Spleen (tissue), 11 donors: Measurements from ENCODE around the gene SERPINB2. TPM values are rescaled to one million over a fixed set of nuclear protein-coding genes. Genes with fewer than 3 reads are reported as not detected.

Experiments used
- DNase-seq: peaks from one replicate; pipeline ENCODE4 v3.0.0-alpha.2; 2020
- H3K27ac ChIP-seq, 8 donors: fragments of 200-600 bp; sonication (generic) in 7 of 8; 1 replicate in 4 of 8; 2 replicates in 4 of 8; pipeline versions ENCODE4 v1.5.0 to v1.8.0; 2016 to 2021; ENCODE audit warnings: inconsistent platforms in 4 of 8, mild to moderate bottlenecking in 4 of 8, moderate library complexity in 1 of 8
- H3K27me3 ChIP-seq, 7 donors: fragments of 200-600 bp; sonication (generic) in 6 of 7; replicated peaks in 1 of 7; 1 replicate in 4 of 7; 2 replicates in 3 of 7; pipeline versions ENCODE4 v1.5.0 to v1.8.0; 2016 to 2021; ENCODE audit warnings: inconsistent platforms in 3 of 7, mild to moderate bottlenecking in 1 of 7
- H3K36me3 ChIP-seq, 6 donors: fragments of 200-600 bp; sonication (generic) in 5 of 6; 1 replicate in 4 of 6; 2 replicates in 2 of 6; pipeline versions ENCODE4 v1.5.0 to v1.8.0; 2016 to 2021; ENCODE audit warnings: inconsistent platforms in 2 of 6
- H3K4me1 ChIP-seq, 6 donors: fragments of 200-600 bp; sonication (generic) in 5 of 6; 1 replicate in 3 of 6; 2 replicates in 3 of 6; pipeline versions ENCODE4 v1.5.0 to v1.8.0; 2016 to 2021; ENCODE audit warnings: inconsistent platforms in 3 of 6
- H3K4me3 ChIP-seq, 8 donors: fragments of 200-600 bp; sonication (generic) in 7 of 8; 1 replicate in 4 of 8; 2 replicates in 4 of 8; pipeline versions ENCODE4 v1.5.0 to v1.8.0; 2016 to 2021; ENCODE audit warnings: inconsistent platforms in 4 of 8, mild to moderate bottlenecking in 4 of 8, moderate library complexity in 2 of 8
- H3K9me3 ChIP-seq, 8 donors: fragments of 200-600 bp; sonication (generic) in 7 of 8; 1 replicate in 4 of 8; 2 replicates in 4 of 8; pipeline versions ENCODE4 v1.5.0 to v1.8.0; 2016 to 2021; ENCODE audit warnings: inconsistent platforms in 4 of 8
- POLR2A ChIP-seq, 3 donors: fragments of 450-650 bp; IDR thresholded peaks; one replicate each; pipeline ENCODE4 v1.5.1; 2017; ENCODE audit warnings: antibody characterized with exemption in 3 of 3, mild to moderate bottlenecking in 1 of 3
- POLR2AphosphoS5 ChIP-seq, 3 donors: sonication (generic); formaldehyde crosslinking; IDR thresholded peaks; one replicate each; pipeline ENCODE4 v1.5.1; 2017; ENCODE audit warnings: antibody characterized with exemption in 3 of 3
- WGBS, 5 donors: extraction: QIAGEN DNeasy Blood & Tissue Kit in 3 of 5; methylation state at CpG; one replicate each; pipeline versions ENCODE4 v1.1.5 to v1.1.7; 2013 to 2018; 5-methylcytosine and 5-hydroxymethylcytosine counted together
- intact Hi-C: fragments of 100-400 bp; cut with DNase I; formaldehyde crosslinking; loops from one replicate; pipeline ENCODE4 v1.15.0; 2023; ENCODE audit warnings: low total_unique reads
- polyA plus RNA-seq, 3 donors: library from polyadenylated mRNA; stranded (reverse); fragments of 200-250 nt; gene quantifications; one replicate each; pipeline ENCODE4 v1.2.1, GENCODE V29; 2013
- total RNA-seq, 7 donors: library from RNA; depleted of rRNA in 3 of 7; stranded (reverse); fragments of >200 nt in 3 of 7; fragmentation: NEBNext Ultra II Directional in 4 of 7; extraction: Animal tissue kit (Norgen Biotek cat#: 25700) in 4 of 7; gene quantifications; one replicate each; pipeline versions ENCODE4 v1.1.0 to v1.2.1, GENCODE V29; 2016 to 2021
- TF ChIP-seq, protein P1 (sequence below), 11 experiments: fragments of 200-600 bp in 7 of 11; fragments of 450-650 bp in 4 of 11; sonication (generic) in 4 of 11; IDR thresholded peaks in 8 of 11; conservative IDR thresholded peaks in 3 of 11; 1 replicate in 7 of 11; 2 replicates in 4 of 11; pipeline versions ENCODE4 v1.4.0 to v1.8.0; 2016 to 2021; ENCODE audit warnings: antibody characterized with exemption in 11 of 11, inconsistent platforms in 4 of 11, mild to moderate bottlenecking in 1 of 11
- donor health status: healthy with polysubstance abuse.
- donor health status: DM: no; HTN: no; CAD: no; lungs with moderate emphysema.
- donor health status: DM: no; HTN: no; CAD: no.
- donor health status: Bipolar disorder and iron deficiency.
- donor health status: healthy.
- donor health status: DM: no; HTN: no; CAD: no.
- donor health status: DM: yes; HTN: yes; CAD: no.

The SERPINB2 gene
- total and polyA plus RNA-seq, 10 donors, result 0.10 to 2.3 (median 0.49) TPM; not detected in 4

DNA sequence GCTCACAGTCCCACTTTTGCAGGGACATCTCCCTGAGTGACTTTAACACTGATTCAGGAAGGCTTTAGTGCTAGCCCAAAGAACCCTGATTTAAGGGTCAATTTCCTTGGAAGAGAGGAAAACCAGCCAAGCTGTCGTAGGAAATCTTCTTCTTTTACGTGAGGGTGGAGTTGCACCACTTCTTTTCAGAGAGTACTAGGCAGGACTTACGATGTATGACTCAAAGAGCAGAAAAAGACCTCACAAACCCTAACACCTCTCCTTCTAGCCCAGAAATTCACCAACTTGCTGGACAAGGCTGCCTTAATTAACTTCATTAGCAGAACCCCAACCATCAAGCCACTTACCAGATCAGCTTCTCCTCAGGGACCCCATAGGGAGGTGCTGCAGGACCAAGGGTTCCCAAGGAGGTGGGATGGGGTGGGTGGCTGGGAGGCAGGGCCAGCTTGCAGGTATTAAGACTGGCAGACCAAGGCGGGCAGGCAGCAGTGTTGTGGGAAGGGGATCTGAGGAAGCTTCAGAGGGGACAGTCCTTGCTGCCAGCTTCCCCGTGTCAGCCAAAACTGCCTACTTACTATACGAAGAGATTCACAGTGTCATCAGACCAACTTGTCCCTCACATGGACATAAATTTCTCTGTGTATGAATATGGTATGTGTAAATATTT, 6.7 kb downstream of the SERPINB2 start:
- TF ChIP-seq, protein P1, sequence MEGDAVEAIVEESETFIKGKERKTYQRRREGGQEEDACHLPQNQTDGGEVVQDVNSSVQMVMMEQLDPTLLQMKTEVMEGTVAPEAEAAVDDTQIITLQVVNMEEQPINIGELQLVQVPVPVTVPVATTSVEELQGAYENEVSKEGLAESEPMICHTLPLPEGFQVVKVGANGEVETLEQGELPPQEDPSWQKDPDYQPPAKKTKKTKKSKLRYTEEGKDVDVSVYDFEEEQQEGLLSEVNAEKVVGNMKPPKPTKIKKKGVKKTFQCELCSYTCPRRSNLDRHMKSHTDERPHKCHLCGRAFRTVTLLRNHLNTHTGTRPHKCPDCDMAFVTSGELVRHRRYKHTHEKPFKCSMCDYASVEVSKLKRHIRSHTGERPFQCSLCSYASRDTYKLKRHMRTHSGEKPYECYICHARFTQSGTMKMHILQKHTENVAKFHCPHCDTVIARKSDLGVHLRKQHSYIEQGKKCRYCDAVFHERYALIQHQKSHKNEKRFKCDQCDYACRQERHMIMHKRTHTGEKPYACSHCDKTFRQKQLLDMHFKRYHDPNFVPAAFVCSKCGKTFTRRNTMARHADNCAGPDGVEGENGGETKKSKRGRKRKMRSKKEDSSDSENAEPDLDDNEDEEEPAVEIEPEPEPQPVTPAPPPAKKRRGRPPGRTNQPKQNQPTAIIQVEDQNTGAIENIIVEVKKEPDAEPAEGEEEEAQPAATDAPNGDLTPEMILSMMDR (IDR thresholded peaks at IDR 0.05 in 8 of 11, conservative IDR thresholded peaks at IDR 0.05 in 3 of 11), result no peak
- no peak for TF ChIP-seq POLR2AphosphoS5 (IDR thresholded peaks at IDR 0.05)
- TF ChIP-seq POLR2A (IDR thresholded peaks at IDR 0.05), result no peak
- DNase-seq, result peak; percentile 78
- H3K4me1 ChIP-seq, result peaks cover 0 to 52% (median 0%) of the 10 kb centered on the region in 6 donors
- H3K27me3 ChIP-seq, result no peaks in the 10 kb centered on the region
- H3K4me3 ChIP-seq, result no peak overlapping the region
- H3K36me3 ChIP-seq, result no peaks in the 10 kb centered on the region
- peak overlapping the region in 5 of 8 donors; percentile 38 to 78 (median 71) for H3K27ac ChIP-seq
- intact Hi-C loops, result no loop called here
- WGBS, 5 donors, result 45 to 76% (median 58%) methylated on average over 5 to 6 of the region's 6 CpGs
- H3K9me3 ChIP-seq, result no peaks in the 10 kb centered on the region

DNA sequence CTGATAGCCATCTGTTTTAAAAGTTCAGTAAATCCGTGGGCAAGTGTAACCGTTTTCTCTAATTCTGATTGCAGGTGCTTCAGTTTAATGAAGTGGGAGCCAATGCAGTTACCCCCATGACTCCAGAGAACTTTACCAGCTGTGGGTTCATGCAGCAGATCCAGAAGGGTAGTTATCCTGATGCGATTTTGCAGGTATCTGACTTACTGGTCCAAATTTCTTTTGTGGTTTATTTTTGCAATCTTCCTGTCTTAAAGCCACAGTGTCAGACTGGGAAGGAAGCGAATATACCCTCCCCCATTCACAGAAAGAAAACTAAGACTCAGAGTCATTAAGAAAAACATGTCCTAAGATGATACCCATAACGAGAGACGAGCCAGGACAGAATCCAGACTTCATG, 7.7 kb downstream of the SERPINB2 start:
- DNase-seq, result no peak
- WGBS, 5 donors, result 26 to 61% (median 33%) methylated on average over 6 of the region's 6 CpGs
- H3K4me3 ChIP-seq, result no peak overlapping the region

GRCh38 chr18:63897072-63897471, 9.6 kb downstream of the SERPINB2 start:
- no peak overlapping the region for H3K4me3 ChIP-seq
- no peaks in the 10 kb centered on the region for H3K27me3 ChIP-seq
- 67 to 86% (median 82%) methylated on average over 4 of the region's 4 CpGs for WGBS, 5 donors
- H3K36me3 ChIP-seq, result no peaks in the 10 kb centered on the region
- no peaks in the 10 kb centered on the region for H3K9me3 ChIP-seq
- H3K4me1 ChIP-seq, result peaks cover 0 to 27% (median 0%) of the 10 kb centered on the region in 6 donors
- intact Hi-C loops, result no loop called here
- no peak for TF ChIP-seq POLR2AphosphoS5 (IDR thresholded peaks at IDR 0.05)
- TF ChIP-seq POLR2A (IDR thresholded peaks at IDR 0.05), result no peak
- TF ChIP-seq, protein P1 (IDR thresholded peaks at IDR 0.05 in 8 of 11, conservative IDR thresholded peaks at IDR 0.05 in 3 of 11), result no peak
- no peak overlapping the region for H3K27ac ChIP-seq
- no peak for DNase-seq

More for the DNA sequence above, 7.7 kb downstream of the SERPINB2 start:
- no peaks in the 10 kb centered on the region for H3K27me3 ChIP-seq
- H3K36me3 ChIP-seq, result no peaks in the 10 kb centered on the region
- H3K4me1 ChIP-seq, result peaks cover 0 to 44% (median 0%) of the 10 kb centered on the region in 6 donors
- peak overlapping the region in 6 of 8 donors; percentile 5 to 78 (median 70) for H3K27ac ChIP-seq
- intact Hi-C loops, result no loop called here
- no peaks in the 10 kb centered on the region for H3K9me3 ChIP-seq
- TF ChIP-seq POLR2A (IDR thresholded peaks at IDR 0.05) (no peak), POLR2AphosphoS5 (IDR thresholded peaks at IDR 0.05) (no peak)
- TF ChIP-seq, protein P1 (IDR thresholded peaks at IDR 0.05 in 8 of 11, conservative IDR thresholded peaks at IDR 0.05 in 3 of 11), result no peak

DNA sequence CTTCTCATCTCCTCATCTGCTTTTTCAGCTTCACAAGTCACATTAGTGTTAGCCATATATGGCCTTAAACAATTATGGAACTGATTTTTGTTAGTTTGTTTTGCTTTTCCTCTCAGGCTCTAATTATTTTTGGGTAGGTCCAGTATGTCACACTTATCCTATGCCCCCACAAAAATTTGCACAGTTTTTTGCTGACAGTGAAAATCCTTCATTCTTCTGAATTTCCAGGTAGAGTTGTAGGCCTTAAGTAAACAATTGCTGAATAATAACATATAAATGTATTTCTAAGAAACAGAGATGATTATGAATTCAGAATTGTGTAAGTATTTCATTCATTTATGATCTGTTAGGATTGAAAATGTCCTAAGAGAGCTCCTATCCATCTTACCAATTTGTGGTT, 11.7 kb downstream of the SERPINB2 start:
- H3K4me1 ChIP-seq, result peaks cover 0 to 11% (median 0%) of the 10 kb centered on the region in 6 donors
- H3K36me3 ChIP-seq, result no peaks in the 10 kb centered on the region
- no peak overlapping the region for H3K4me3 ChIP-seq
- no peak for DNase-seq
- no peaks in the 10 kb centered on the region for H3K27me3 ChIP-seq
- intact Hi-C loops, result no loop called here
- TF ChIP-seq POLR2A (IDR thresholded peaks at IDR 0.05), result no peak
- no peak for TF ChIP-seq POLR2AphosphoS5 (IDR thresholded peaks at IDR 0.05)
- TF ChIP-seq, protein P1 (IDR thresholded peaks at IDR 0.05 in 8 of 11, conservative IDR thresholded peaks at IDR 0.05 in 3 of 11), result no peak
- H3K27ac ChIP-seq, result no peak overlapping the region
- no peaks in the 10 kb centered on the region for H3K9me3 ChIP-seq
